MG63 (cell line): ENCODE data around the gene SMG7. TPM values are rescaled to one million over a fixed set of nuclear protein-coding genes. Genes with fewer than 3 reads are reported as not detected.

Source experiments
- total RNA-seq: library from RNA; depleted of rRNA; stranded (reverse); fragments of >200 nt; shearing (Covaris generic); gene quantifications from 2 replicates; pipeline ENCODE4 v1.2.3, GENCODE V29; 2014; ENCODE audit warnings: low replicate concordance; rRNA removed

The SMG7 gene
- total RNA-seq, 1 experiment from 2014 or later = 28.2 TPM

Other genes starting within 250 kb of the SMG7 start
- 0.07 TPM in 1 of 2 replicates, not detected in the other for gene NMNAT2, start 54.1 kb upstream of the SMG7 start, total RNA-seq
- gene NCF2, start 118.0 kb downstream of the SMG7 start, total RNA-seq = 0.53 and 0.64 TPM in 2 replicates
- 232 and 372 TPM in 2 replicates for gene ARPC5, start 163.3 kb downstream of the SMG7 start, total RNA-seq
- gene APOBEC4, start 180.8 kb downstream of the SMG7 start, total RNA-seq = not detected in 2 replicates